NCI-H1417 (cell line): Measurements from ENCODE around the gene NUDCD3.

ENCODE experiments used
- DNase-seq, 3 experiments: peaks; one replicate each; lab custom pipeline; 2025; lab: John Stamatoyannopoulos, UW

NUDCD3 gene

GRCh38 chr7:44382459-44383265 is 107.8 kb downstream of the NUDCD3 start:
- DNase-seq = no peak

DNA sequence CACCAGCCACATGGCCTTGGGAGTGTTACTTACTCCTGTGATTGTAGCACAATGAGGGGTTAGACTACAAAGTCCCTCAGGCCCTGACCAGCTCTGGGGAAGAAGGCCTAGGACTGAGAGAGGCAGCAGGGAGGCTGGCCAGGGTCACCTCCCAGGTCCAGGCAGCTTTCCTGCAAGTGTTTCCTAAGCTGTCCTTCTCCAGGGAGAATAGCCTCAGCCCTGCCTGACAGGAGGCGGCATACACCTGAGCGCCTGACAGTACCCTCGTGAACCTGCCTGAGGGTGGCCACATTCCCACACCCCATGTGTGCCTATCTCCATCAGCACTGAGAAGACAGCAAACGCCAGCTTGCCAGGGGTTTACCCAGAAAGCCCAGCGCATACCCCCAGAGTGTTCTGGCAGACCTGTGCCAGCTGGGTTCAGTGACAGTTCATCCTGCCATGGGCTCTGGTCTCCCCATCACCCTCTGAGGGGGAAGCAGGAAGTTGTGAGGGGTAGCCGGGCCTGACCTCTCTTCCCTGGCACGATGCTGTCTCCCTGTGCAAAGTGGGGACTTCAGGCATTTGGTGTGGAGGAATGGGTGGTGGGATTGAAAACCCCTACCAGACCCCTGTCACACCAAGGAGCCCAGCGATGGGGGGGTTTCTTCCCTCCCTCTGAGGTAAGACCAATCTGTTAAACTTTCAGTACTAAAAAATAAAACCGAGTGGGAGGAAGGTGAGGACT is 108.8 kb downstream of the NUDCD3 start:
- DNase-seq = no peak

DNA sequence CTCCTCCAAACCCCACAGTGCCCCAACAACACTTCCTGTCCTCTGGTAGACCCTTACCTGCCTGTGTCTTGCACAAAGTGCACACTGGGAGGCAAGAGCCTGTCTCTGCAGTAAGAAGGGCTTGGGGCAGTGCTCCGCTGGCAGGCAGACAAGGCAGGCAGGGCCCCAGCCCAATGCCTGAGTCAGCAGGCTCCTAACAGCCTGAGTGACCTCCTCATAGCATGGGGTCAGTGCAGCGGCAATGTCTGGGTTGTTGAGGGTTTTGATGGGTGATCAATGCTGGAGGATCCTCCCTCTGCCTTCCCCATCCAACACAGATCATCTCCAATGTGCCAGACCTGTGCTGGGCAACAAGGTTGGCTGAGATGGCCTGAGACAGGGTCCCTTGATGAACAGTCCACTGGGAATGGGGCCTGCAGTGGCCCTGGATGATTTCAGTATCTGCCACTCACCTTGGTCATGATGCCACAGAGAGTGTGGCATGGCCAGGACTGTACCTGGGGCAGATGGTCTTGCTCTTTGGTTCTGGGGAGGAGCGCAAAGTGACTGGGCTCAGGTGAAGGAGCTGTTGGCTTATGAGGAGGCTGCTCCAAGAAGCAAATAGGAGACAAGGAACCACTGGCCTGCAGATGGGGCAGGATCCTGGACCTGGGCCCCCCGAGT is 109.5 kb downstream of the NUDCD3 start:
- DNase-seq = no peak

GRCh38 chr7:44380189-44380830 is 110.1 kb downstream of the NUDCD3 start:
- DNase-seq = no peak

DNA sequence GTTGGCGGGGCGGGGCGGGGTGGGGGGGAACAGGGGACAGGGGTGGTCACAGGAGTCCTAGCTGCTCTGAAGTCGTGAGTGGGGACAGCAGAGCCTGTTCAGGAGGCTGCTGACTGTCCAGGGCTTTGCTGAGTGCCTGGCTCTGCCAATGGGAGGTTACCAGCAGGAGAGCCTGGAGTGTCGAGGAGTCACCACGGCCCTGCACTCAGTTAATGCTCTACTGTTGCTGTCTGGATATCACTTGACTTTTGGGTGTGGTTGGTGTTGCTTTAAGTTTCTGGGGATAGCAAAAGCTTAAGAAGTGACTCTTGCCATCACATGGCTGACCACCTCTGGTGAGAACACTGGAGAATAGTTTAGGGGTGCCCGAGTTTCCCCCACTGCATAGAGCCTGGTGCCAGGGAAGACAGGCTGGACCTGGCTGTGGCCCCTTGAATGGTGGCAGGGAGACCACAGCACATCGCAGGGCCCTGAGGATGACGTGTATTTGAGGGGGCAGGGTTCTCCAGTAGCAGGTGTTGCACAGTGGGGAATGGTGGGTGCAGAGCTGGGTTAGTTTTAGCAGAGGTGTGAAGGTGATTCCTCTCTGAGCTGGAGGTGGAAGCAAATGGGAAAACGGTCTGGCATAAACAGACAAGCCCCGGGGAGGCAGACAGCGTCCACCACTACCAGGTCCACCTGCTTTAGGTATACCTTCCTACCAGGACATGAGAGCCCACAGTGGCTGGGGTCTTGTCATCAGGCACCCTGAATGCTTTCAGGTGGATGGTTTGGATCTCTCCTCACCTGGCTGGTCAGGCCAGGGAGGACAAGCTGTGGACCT is 110.9 kb downstream of the NUDCD3 start:
- DNase-seq = no peak

- no peak for DNase-seq
Measured at GRCh38 chr7:44378744-44379143, 111.7 kb downstream of the NUDCD3 start.

GRCh38 chr7:44377681-44378421 is 112.6 kb downstream of the NUDCD3 start:
- DNase-seq = no peak

GRCh38 chr7:44377134-44377463 is 113.4 kb downstream of the NUDCD3 start:
- DNase-seq = no peak

DNA sequence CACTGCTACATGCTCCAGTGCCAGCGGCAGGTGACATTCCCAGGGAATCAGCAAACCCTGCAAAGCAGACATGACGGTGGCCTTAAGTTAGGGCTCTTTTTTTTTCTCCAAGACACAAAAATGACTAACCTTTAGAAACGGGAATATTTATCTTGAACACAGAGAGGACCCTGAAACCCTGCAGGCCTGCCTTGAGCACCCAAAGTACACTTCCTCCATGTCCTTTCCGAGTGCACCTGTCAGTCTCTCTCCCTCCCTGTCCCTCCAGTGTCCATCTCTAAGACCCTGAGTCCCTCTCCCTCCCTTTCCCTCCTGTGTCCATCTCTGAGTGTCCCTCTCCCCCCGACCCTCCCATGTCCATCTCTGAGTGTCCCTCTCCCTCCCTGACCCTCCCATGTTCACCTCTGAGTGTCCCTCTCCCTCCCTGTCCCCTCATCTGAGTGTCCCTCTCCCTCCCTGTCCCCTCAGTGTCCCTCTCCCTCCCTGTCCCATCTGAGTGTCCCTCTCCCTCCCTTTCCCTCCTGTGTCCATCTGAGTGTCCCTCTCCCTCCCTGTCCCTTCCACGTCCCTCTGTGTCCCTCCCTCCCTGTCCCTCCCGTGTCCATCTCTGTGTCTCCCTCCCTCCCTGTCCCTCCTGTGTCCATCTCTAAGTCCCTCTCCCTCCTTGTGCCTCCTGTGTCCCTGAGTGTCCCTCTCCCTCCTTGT is 113.9 kb downstream of the NUDCD3 start:
- DNase-seq = no peak

GRCh38 chr7:44375926-44376342 is 114.5 kb downstream of the NUDCD3 start:
- DNase-seq = no peak

DNA sequence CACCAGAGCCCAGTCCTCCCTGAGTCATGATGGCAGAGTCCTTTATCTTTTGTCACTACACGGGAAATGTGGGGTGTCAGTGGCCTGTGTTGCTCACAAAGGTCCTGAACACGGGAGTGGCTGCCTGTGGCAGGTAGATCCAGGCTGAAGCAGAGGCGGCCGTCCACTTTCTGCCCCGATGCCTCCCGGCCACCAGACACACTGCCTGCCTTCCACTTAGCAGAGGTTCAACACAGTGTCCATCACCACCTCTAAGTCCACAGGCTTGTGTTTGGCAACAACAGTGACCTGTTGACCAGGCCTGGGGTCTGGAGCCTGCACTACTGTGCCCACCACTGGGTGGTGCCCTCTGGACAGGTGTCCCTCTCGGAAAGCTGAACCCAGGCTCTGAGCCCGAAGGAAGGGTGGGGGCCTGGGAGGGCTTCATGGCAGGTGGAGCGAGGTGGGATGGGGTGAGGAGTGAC is 115.2 kb downstream of the NUDCD3 start:
- DNase-seq = peak in 2 of 3 experiments; percentile 4 to 34

DNA sequence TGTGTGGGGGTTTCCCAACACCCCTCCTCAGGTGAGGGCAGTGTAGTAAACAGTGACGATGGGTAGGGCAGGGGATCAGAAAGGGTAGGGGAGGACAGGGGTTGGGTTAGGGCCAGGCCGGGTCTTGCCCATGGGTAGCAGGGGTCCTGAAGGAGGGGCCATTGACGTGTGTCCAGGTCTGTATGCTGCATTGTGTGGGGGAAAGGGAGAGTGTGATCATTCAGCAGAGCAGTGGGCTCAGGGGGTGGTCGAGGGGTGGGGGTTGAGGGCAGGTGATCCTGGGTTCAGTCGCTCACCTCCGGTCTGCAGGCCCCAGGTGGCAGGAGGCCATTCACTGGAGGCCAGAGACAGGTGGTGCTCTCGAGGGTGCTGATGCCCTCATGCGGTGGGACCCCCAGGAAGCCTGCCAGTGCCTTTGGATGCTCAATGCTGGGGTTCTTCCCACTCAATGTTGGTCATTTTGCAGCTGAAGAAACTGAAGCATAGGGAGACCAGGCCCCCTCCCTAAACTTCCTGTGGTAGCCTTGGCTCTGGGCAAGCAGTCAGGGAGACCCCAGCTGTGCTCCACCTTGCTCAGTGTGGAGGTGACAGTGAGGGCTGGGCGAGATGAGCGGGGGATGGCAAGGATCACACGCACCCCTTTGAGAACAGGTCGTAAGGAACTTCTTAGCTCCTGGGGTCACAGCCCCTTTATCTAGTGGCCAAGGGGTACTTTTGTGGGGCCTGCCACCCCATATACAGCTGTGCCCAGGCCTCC is 116.3 kb downstream of the NUDCD3 start:
- no peak for DNase-seq

DNA sequence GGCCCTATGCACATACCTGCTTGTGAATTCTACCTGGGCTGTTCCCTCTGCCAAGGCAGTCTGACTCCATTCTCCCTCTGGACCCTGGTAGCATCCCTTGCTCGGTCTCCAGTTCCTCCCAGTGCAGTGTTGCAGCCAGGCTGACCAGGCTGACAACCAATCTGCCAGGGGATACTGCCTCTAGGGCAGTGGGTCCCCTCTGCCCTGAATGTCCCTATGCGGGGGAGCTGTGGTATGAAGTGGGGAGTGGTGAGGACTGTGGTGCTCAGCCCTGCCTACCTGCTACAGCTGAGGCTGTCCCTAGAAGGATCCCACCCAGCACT is 117.1 kb downstream of the NUDCD3 start:
- DNase-seq = no peak

- DNase-seq = no peak
Measured at GRCh38 chr7:44372560-44373417, 117.7 kb downstream of the NUDCD3 start.

- DNase-seq = no peak
Measured at GRCh38 chr7:44368885-44369284, 121.6 kb downstream of the NUDCD3 start.

DNA sequence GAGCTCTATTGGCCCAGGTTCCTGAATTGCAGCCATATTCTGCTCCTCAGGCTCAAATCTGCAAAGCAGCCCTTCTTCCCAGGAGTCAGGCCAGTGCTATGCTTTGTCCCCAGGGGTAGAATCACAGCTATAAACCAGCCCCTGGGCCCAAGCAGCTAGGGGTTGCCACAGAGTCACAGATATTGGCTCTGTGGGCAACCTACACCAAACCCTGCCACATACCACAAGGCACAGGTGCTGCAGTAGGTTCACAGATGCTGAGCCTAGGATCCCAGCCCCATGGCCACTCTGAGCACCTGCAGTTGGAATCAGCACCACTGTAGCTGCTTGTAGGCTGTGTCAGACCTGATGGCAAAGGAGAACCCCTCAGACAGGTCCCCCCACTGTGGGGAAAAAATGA is 122.0 kb downstream of the NUDCD3 start:
- DNase-seq = no peak

GRCh38 chr7:44367475-44368043 is 122.9 kb downstream of the NUDCD3 start:
- no peak for DNase-seq

DNA sequence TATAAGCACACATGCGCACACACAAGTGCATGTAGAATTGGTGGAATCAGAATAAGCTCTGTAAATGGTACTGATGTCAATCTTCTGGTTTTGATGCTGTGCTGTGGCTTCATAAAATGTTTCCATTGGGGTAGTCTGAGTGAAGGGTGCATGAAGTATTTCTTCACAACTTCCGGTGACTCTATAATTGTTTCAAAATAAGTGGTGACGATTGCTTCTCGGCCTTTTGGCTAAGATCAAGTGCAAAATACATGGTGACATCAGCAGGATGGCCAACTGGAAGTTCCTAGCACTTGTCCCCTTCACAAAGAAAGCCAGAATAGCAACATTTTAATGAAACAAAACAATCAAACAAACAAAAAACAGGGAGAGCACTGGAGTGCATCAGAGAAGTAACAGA is 123.5 kb downstream of the NUDCD3 start:
- DNase-seq = no peak
